HCT116 (cell line): ENCODE data around the gene TMPRSS11A. TPM values are rescaled to one million over a fixed set of nuclear protein-coding genes. Genes with fewer than 3 reads are reported as not detected.

ENCODE experiments used
- ATAC-seq: fragments of 200-7000 bp; cut with Tn5 transposase; 2 replicates; pipeline ENCODE4 v1.9.1; 2020; ENCODE audit warnings: mild to moderate bottlenecking, moderate library complexity
- BruUV-seq: library from RNA; stranded (reverse); fragments of 400-500 nt; replicated peaks from 2 replicates; lab custom pipeline; 2021; lab: Mats Ljungman, UMichigan
- CTCF ChIA-PET: fragments of 300-600 bp; sonication (Branson Sonifier 250); formaldehyde crosslinking; loops from one replicate; lab custom pipeline; 2021; ENCODE audit warnings: antibody characterized with exemption; lab: Charles Lee
- POLR2A ChIA-PET: fragments of 300-600, 350-600 bp; sonication (Branson Sonifier 250); formaldehyde crosslinking; loops from one replicate; lab custom pipeline; 2021; ENCODE audit warnings: antibody characterized with exemption; lab: Charles Lee
- RAD21 ChIA-PET, 2 experiments: fragments of 300-600 bp; sonication (Branson Sonifier 250); formaldehyde crosslinking; loops; one replicate each; lab custom pipeline; 2023; ENCODE audit warnings: low total read pairs in 2 of 2; ENCODE audit not compliant: uncharacterized antibody in 2 of 2, unreplicated experiment in 2 of 2, low non-redundant PET in 1 of 2; lab: Charles Lee
- DNase-seq: peaks from one replicate; pipeline ENCODE4 v3.0.0-alpha.2; 2010; ENCODE audit warnings: low read depth, low spot score
- H2AFZ ChIP-seq: fragments of 200-600 bp; shearing (Covaris generic), sonication (generic); 2 replicates; pipeline ENCODE4 v1.6.1; 2017; ENCODE audit warnings: low read depth, mixed run types, mixed read lengths, antibody characterized with exemption, low read length; ENCODE audit not compliant: poor library complexity, severe bottlenecking
- H3K27ac ChIP-seq: 2 replicates; pipeline ENCODE4 v1.5.1; 2012; ENCODE audit warnings: low read depth, low read length
- H3K27me3 ChIP-seq: fragments of 200-600 bp; sonication (generic); 2 replicates; pipeline ENCODE4 v1.6.1; 2016; ENCODE audit warnings: mixed run types, low read length, mixed read lengths; ENCODE audit not compliant: insufficient read depth
- H3K36me3 ChIP-seq, 2 experiments: fragments of 200-500 bp in 1 of 2; fragments of 200-600 bp in 1 of 2; sonication (Bioruptor generic) in 1 of 2; sonication (generic) in 1 of 2; 2 replicates each; pipeline versions ENCODE4 v1.5.1 to v1.6.1; 2014 to 2016; ENCODE audit warnings: low read length in 2 of 2, inconsistent platforms in 1 of 2, mixed read lengths in 1 of 2, mixed run types in 1 of 2; ENCODE audit not compliant: insufficient read depth in 2 of 2, control insufficient read depth in 1 of 2
- H3K4me1 ChIP-seq, 2 experiments: fragments of 200-600 bp in 1 of 2; sonication (generic) in 1 of 2; 2 replicates each; pipeline versions ENCODE4 v1.5.1 to v1.6.1; 2012 to 2017; ENCODE audit warnings: low read length in 2 of 2, inconsistent platforms in 1 of 2, mild to moderate bottlenecking in 1 of 2, mixed read lengths in 1 of 2, mixed run types in 1 of 2, moderate library complexity in 1 of 2; ENCODE audit not compliant: insufficient read depth in 2 of 2, control insufficient read depth in 1 of 2
- H3K4me2 ChIP-seq: fragments of 200-600 bp; sonication (generic); 2 replicates; pipeline ENCODE4 v1.6.1; 2017; ENCODE audit warnings: mixed run types, low read length, mixed read lengths
- H3K4me3 ChIP-seq, 2 experiments: fragments of 200-600 bp in 1 of 2; sonication (generic) in 1 of 2; replicated peaks in 1 of 2; 2 replicates each; pipeline ENCODE4 v1.5.1; 2011 to 2016; ENCODE audit warnings: low read length in 2 of 2, control low read depth in 1 of 2, low read depth in 1 of 2, mild to moderate bottlenecking in 1 of 2, mixed read lengths in 1 of 2, mixed run types in 1 of 2
- H3K79me2 ChIP-seq: fragments of 200-600 bp; sonication (generic); 2 replicates; pipeline ENCODE4 v1.6.1; 2017; ENCODE audit warnings: mild to moderate bottlenecking, mixed run types, low read length, moderate library complexity, mixed read lengths; ENCODE audit not compliant: insufficient read depth
- H3K9ac ChIP-seq: fragments of 200-600 bp; sonication (generic); 2 replicates; pipeline ENCODE4 v1.6.1; 2016; ENCODE audit warnings: low read length, mixed read lengths
- H3K9me2 ChIP-seq: fragments of 200-600 bp; sonication (generic), shearing (Covaris generic); 2 replicates; pipeline ENCODE4 v1.6.1; 2017; ENCODE audit warnings: mixed run types, mild to moderate bottlenecking, moderate library complexity; ENCODE audit not compliant: insufficient read depth
- H3K9me3 ChIP-seq, 2 experiments: fragments of 200-500 bp in 1 of 2; fragments of 200-600 bp in 1 of 2; sonication (Bioruptor generic) in 1 of 2; sonication (generic) in 1 of 2; 2 replicates each; pipeline ENCODE4 v1.6.1; 2014 to 2017; ENCODE audit warnings: low read length in 2 of 2, mixed read lengths in 2 of 2, inconsistent platforms in 1 of 2, low read depth in 1 of 2, mild to moderate bottlenecking in 1 of 2, mixed run types in 1 of 2, moderate library complexity in 1 of 2; ENCODE audit not compliant: control insufficient read depth in 1 of 2, insufficient read depth in 1 of 2
- H4K20me1 ChIP-seq: fragments of 200-600 bp; sonication (generic), shearing (Covaris generic); 2 replicates; pipeline ENCODE4 v1.6.1; 2017; ENCODE audit warnings: mixed run types, mild to moderate bottlenecking, moderate library complexity; ENCODE audit not compliant: insufficient read depth
- CEBPB ChIP-seq: IDR thresholded peaks from 2 replicates; pipeline ENCODE4 v1.6.1; 2012; ENCODE audit warnings: low read depth
- CTCF ChIP-seq, 3 experiments: fragments of 200-600 bp in 1 of 3; sonication (generic) in 1 of 3; IDR thresholded peaks in 2 of 3; conservative IDR thresholded peaks in 1 of 3; 2 replicates each; pipeline ENCODE4 v1.5.1; 2012 to 2017; ENCODE audit warnings: low read depth in 2 of 3, low read length in 2 of 3, antibody characterized with exemption in 1 of 3, borderline replicate concordance in 1 of 3, control low read depth in 1 of 3, mild to moderate bottlenecking in 1 of 3, mixed read lengths in 1 of 3, mixed run types in 1 of 3, moderate library complexity in 1 of 3; ENCODE audit not compliant: insufficient read depth in 1 of 3
- RAD21 ChIP-seq: IDR thresholded peaks from 2 replicates; pipeline ENCODE4 v1.6.1; 2012; ENCODE audit warnings: low read depth, mild to moderate bottlenecking
- intact Hi-C: fragments of 100-400 bp; cut with micrococcal nuclease; formaldehyde crosslinking; loops from 2 replicates; pipeline ENCODE4 v1.10.0; 2022
- total RNA-seq: library from RNA; stranded (reverse); gene quantifications from one replicate; pipeline ENCODE4 v1.2.1, GENCODE V29; 2021; ENCODE audit not compliant: unreplicated experiment

Gene TMPRSS11A
- total RNA-seq, 1 experiment from 2014 or later: not detected

- no TSS peak for BruUV-seq
- H3K79me2 ChIP-seq: no peaks in the 10 kb centered on the region
- no peak overlapping the region for H2AFZ ChIP-seq
- no peaks in the 10 kb centered on the region for H3K36me3 ChIP-seq
- DNase-seq (no peak), ATAC-seq (no peak)
- H3K9me2 ChIP-seq: no peaks in the 10 kb centered on the region; the same call in 1 of the 2 replicates
- no peaks in the 10 kb centered on the region for H4K20me1 ChIP-seq
- no peak overlapping the region for H3K9ac ChIP-seq
- ChIA-PET RAD21 (no interaction called here), POLR2A (no interaction called here), CTCF (interaction anchor here (1.4 kb wide), 1 partner anchor 115 kb away, joined by 4 read pairs; no protein-coding TSS in a partner anchor)
- intact Hi-C loops: no loop called here
- H3K27me3 ChIP-seq: no peaks in the 10 kb centered on the region
- no peaks in the 10 kb centered on the region for H3K4me1 ChIP-seq
- TF ChIP-seq CTCF (IDR thresholded peaks at IDR 0.05 in 2 of 3, conservative IDR thresholded peaks at IDR 0.05 in 1 of 3; ENCODE audit: borderline replicate concordance in 1 of 3, insufficient read depth in 1 of 3, low read depth in 2 of 3, low read length in 2 of 3) (no peak), RAD21 (no peak), CEBPB (no peak)
- H3K9me3 ChIP-seq: no peaks in the 10 kb centered on the region
- H3K27ac ChIP-seq: no peak overlapping the region
- no peak overlapping the region for H3K4me3 ChIP-seq
- H3K4me2 ChIP-seq: no peak overlapping the region
Measured at GRCh38 chr4:67861513-67861912, 101.8 kb downstream of the TMPRSS11A start.

Other genes with a start within 250 kb of the TMPRSS11A start
- gene GNRHR, start 209.1 kb downstream of the TMPRSS11A start, total RNA-seq: not detected
- gene TMPRSS11D, start 79.5 kb downstream of the TMPRSS11A start, total RNA-seq: not detected
- gene TMPRSS11F, start 166.4 kb upstream of the TMPRSS11A start, total RNA-seq: not detected